GM10266 (cell line): Measurements from ENCODE around the gene CST7.
"Not testable (repeated sequence)": the region's sequence is repeated elsewhere in the genome, so short reads cannot be mapped to it uniquely, and the experiment has no call there.

Experiments used
- DNase-seq: peaks from one replicate; pipeline ENCODE4 v3.0.0; 2012; ENCODE audit errors: extremely low spot score
- TF ChIP-seq, protein P1 (sequence below): IDR thresholded peaks from 2 replicates; pipeline ENCODE4 v1.5.1; 2012; ENCODE audit warnings: mild to moderate bottlenecking, low read depth; ENCODE audit not compliant: control insufficient read depth, insufficient read depth; ENCODE audit errors: missing control alignments

The CST7 gene

DNA sequence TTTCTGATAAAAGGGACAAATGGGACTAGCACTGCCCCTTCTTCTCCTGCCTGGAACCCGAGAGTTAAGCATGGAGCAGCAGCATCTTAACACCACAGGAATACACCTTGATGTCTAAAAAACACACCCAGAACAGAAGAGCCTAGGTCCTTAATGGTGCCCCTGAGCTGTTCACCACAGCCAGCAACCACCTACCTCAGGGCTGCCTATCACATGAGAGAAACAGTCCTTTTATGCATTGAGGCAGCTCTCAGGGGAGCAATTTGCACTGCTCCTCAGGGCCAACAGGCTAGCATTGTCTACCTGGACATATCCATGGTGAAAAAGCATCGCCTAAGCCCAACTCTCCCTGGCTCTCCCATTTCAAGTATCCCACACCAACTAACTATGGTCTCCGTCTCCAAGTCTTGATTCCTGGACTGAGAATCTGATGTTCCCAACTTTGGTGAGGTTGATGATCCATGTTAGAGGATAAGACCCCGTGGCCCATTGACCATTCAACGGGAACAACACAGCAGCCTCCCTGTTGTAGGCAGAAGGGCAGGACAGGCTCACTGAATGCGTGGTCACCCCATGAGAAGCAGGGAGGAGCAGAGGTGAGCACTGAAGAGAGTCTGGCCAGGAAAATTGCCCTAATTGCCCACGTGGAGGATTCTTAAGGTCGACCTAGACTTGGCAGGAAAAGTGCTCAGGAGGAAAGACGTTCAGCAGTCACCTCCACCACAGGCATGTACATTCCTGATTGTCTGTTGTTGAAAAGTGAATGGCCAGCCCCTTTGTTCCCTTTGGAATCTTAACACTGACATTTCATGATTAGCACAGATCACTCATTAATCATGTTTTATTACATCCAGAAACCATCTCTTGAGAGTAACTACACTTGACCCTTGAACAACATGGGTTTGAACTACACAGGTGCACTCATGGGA lies 47.6 kb downstream of the CST7 start:
- TF ChIP-seq, protein P1, sequence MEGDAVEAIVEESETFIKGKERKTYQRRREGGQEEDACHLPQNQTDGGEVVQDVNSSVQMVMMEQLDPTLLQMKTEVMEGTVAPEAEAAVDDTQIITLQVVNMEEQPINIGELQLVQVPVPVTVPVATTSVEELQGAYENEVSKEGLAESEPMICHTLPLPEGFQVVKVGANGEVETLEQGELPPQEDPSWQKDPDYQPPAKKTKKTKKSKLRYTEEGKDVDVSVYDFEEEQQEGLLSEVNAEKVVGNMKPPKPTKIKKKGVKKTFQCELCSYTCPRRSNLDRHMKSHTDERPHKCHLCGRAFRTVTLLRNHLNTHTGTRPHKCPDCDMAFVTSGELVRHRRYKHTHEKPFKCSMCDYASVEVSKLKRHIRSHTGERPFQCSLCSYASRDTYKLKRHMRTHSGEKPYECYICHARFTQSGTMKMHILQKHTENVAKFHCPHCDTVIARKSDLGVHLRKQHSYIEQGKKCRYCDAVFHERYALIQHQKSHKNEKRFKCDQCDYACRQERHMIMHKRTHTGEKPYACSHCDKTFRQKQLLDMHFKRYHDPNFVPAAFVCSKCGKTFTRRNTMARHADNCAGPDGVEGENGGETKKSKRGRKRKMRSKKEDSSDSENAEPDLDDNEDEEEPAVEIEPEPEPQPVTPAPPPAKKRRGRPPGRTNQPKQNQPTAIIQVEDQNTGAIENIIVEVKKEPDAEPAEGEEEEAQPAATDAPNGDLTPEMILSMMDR = no peak
- no peak for DNase-seq

DNA sequence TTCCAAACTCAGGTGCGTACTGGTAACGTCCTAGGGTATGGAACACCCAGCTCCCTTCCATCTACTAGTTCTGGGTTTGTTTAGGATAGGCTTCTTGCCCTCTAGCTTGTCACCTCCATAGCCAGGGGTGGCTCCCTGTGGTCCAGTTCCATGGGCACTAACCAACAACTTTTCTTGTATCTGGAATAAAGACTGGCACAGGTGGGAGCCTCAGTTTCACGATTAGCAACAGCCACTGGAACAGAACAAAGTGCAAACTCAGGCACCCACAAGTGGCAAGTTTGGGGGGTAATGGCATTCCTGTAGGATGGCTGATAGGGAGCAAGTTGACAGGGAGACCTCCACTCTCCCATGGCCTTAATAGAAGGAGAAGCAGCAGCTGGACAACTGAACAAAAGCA lies 49.1 kb downstream of the CST7 start:
- DNase-seq = no peak
- TF ChIP-seq, protein P1 = no peak

DNA sequence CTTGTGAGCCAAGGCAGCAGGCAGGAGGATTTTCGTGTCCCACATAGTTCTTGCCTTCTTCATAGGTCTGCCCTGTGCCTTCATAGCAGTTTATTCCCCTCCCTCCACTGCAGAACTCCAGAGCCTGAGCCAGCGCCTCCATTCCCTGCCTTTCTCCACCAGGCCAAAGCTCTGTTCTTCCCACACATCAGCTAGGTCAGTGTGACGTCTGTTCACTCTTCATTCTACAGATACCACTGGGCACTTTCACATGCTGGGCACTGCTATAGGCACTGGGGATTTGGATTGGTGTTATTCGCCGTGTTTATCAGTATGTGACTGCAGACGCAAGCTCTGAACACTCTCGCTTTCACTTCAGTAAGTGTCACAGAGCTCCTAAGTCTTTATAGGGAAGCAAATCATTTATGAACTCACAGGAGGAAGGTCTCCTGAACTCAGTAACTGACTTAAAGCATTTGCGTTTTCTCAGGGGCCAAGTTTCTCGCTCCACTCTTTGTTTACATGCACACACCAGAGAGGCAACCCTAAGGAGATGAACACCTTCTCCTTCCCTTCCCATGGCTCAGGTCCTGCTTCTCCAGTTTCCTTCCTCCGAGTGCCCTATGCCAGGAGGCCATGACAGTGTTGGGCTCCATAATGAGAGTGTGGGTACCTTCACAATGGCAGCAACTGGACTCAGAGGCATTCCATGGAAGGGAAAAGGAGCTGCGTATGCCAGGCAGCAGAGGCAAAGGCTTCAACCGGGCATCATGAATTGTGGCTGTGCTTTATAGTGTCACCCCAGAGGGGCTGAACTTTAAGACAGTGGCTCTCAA lies 49.8 kb downstream of the CST7 start:
- TF ChIP-seq, protein P1 = no peak
- no peak for DNase-seq

DNA sequence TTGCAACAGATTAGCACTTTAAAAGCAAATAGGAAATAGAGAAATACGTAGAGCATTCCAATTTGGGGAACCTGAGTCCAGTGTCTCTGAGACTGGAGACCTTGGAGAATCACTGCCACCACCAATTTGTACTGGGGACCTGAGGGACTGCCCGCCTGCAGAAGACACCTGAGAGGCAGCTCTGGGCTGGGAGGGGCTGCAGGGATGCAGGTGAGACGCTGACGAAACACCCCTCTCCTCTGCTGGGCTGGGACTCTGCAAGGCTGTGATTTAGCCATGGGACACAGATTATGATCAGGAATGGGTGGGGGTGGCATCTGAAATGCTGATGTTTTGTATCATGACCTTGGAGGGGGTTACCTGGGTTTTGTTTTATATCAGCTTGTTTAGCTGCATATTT lies 50.5 kb downstream of the CST7 start:
- DNase-seq = no peak
- TF ChIP-seq, protein P1 = no peak

DNA sequence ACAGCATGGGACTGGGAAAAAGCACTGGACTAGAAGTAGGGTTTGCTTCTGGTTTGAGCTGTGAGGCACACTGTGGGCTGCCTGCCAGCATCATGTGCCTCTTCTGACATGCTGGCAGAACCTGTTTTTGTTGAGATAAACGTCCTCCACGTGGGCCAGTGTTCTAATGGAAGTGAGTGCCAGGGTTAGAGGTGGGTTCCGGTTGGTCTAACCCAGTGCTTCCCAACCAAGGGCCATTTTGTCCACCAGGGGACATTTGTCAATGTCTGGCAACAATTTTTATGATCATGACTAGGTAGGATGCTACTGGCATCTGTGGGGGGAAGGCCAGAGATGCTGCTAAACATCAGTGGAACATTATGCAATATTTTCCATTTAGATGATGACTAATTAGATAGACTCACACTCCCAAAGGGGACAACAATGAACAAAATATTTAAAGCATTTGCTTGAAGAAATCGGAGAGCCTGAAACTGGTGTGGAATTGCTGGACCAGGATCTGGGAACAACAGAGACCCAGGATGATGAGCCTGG lies 51.3 kb downstream of the CST7 start:
- no peak for DNase-seq
- TF ChIP-seq, protein P1 = no peak

DNA sequence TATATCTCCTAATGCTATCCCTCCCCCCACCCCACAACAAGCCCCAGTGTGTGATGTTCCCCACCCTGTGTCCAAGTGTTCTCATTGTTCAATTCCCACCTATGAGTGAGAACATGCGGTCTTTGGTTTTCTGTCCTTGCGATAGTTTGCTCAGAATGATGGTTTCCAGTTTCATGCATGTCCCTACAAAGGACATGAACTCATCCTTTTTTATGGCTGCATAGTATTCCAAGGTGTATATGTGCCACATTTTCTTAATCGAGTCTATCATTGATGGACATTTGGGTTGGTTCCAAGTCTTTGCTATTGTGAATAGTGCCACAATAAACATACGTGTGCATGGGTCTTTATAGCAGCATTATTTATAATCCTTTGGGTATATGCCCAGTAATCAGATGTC lies 52.3 kb downstream of the CST7 start:
- DNase-seq = not testable (repeated sequence)

DNA sequence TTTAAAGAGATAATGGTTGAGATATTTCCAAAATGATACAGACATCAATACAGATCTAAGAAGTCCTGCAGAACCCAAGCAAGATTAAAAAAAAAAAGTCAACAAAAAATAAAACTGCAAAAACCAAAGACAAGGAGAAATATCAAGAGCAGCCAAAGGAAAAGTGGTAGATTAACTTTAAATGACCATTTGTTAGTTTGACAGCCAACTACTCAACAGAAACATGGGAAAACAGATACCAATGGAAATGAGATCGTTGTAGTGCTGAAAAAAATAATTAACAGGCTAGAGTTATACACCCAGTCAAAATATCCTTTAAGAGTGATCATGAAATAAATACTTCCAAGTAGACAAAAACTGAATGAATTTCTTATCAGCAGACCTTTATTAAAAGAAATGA lies 53.9 kb downstream of the CST7 start:
- TF ChIP-seq, protein P1 = no peak
- DNase-seq = no peak
